Measurements from ENCODE around the gene PSTK. TPM values are rescaled to one million over a fixed set of nuclear protein-coding genes. Genes with fewer than 3 reads are reported as not detected.

Gene PSTK
- total and polyA plus RNA-seq, 9 of the 15 experiments (the other 6 are each of a cell fraction or from before 2014, with no cell fraction given) = 13.2 to 49.7 (median 18.9) TPM

- intact Hi-C loops (cut with micrococcal nuclease) (no loop called here), in situ Hi-C loops (cut with MboI) (no loop called here)
- H3K79me2 ChIP-seq (ENCODE audit: control insufficient read depth, insufficient read depth, low read length) = no peaks in the 10 kb centered on the region
- H3K4me2 ChIP-seq (ENCODE audit: insufficient read depth, low read length) = no peak overlapping the region
- 44% methylated on average over 2 of the region's 2 CpGs for WGBS (ENCODE audit: insufficient coverage, low coverage, missing lambda C conversion rate)
- CTCF ChIA-PET (ENCODE audit: low intra/inter-chr PET ratio) = no interaction called here
- H3K27me3 ChIP-seq (ENCODE audit: control insufficient read depth in 2 of 2, insufficient read depth in 2 of 2, low read length in 2 of 2) = no peaks in the 10 kb centered on the region
- H2AFZ ChIP-seq (ENCODE audit: low read depth, low read length) = no peak overlapping the region
- no peaks in the 10 kb centered on the region for H3K9me1 ChIP-seq (ENCODE audit: control insufficient read depth, insufficient read depth, low read length)
- H3K27ac ChIP-seq (ENCODE audit: extremely low read depth, low read depth, low read length) = no peak overlapping the region
- no peak overlapping the region for H3K4me3 ChIP-seq
- no peak for ATAC-seq
- H3K9ac ChIP-seq (ENCODE audit: insufficient read depth in 1 of 2, low read depth in 2 of 2, low read length in 2 of 2) = no peak overlapping the region
- peaks cover 46% of the 10 kb centered on the region; the same call in 2 of the 3 replicates for H3K36me3 ChIP-seq (ENCODE audit: control insufficient read depth, insufficient read depth, low read length)
- no TSS peak for BruUV-seq (replicated peaks)
- H4K20me1 ChIP-seq (replicated peaks; ENCODE audit: control insufficient read depth, insufficient read depth, low read length) = no peaks in the 10 kb centered on the region
- FAIRE-seq = no peak
- POLR2A ChIA-PET = no interaction called here
- no peaks in the 10 kb centered on the region for H3K9me3 ChIP-seq (replicated peaks; ENCODE audit: control insufficient read depth, insufficient read depth, low read depth, low read length)
- DNase-seq (ENCODE audit: extremely low read depth in 1 of 4, low spot score in 3 of 4) = no peak
- no peaks in the 10 kb centered on the region for H3K4me1 ChIP-seq (replicated peaks in 1 of 2; ENCODE audit: control insufficient read depth in 2 of 2, insufficient read depth in 2 of 2, low read length in 2 of 2)
- TF ChIP-seq SIN3A (IDR thresholded peaks at IDR 0.05; ENCODE audit: borderline replicate concordance in 2 of 2, control insufficient read depth in 1 of 2, low read depth in 2 of 2, low read length in 2 of 2) (no peak), FOXJ3 (CRISPR knock-in tag; IDR thresholded peaks at IDR 0.05) (no peak), ZNF589 (CRISPR knock-in tag; IDR thresholded peaks at IDR 0.05; ENCODE audit: low read depth) (no peak), CBX8 (IDR thresholded peaks at IDR 0.05; ENCODE audit: borderline replicate concordance, extremely low read depth, low read depth, low read length, poor library complexity, severe bottlenecking) (no peak), HDAC6 (IDR thresholded peaks at IDR 0.05; ENCODE audit: low read depth, low read length) (no peak), POLR2G (IDR thresholded peaks at IDR 0.05; ENCODE audit: low read depth, low read length) (no peak), ARID4B (CRISPR knock-in tag; IDR thresholded peaks at IDR 0.05) (no peak), SMARCA5 (IDR thresholded peaks at IDR 0.05) (no peak), ARNT (IDR thresholded peaks at IDR 0.05) (no peak), ZNF518B (CRISPR knock-in tag; IDR thresholded peaks at IDR 0.05) (no peak), HDAC3 (IDR thresholded peaks at IDR 0.05; ENCODE audit: borderline replicate concordance, partially characterized antibody) (no peak), WHSC1 (IDR thresholded peaks at IDR 0.05; ENCODE audit: low read length) (no peak), ZSCAN32 (CRISPR knock-in tag; IDR thresholded peaks at IDR 0.05) (no peak)
These were observed 8.3 kb downstream of the PSTK start for GRCh38 chr10:122988501-122988900.

Measured in K562 (cell line).